ENCODE results near the gene MB. TPM values are rescaled to one million over a fixed set of nuclear protein-coding genes. Genes with fewer than 3 reads are reported as not detected.

Gene MB
- total RNA-seq, 1 experiment from 2014 or later = not detected

DNA sequence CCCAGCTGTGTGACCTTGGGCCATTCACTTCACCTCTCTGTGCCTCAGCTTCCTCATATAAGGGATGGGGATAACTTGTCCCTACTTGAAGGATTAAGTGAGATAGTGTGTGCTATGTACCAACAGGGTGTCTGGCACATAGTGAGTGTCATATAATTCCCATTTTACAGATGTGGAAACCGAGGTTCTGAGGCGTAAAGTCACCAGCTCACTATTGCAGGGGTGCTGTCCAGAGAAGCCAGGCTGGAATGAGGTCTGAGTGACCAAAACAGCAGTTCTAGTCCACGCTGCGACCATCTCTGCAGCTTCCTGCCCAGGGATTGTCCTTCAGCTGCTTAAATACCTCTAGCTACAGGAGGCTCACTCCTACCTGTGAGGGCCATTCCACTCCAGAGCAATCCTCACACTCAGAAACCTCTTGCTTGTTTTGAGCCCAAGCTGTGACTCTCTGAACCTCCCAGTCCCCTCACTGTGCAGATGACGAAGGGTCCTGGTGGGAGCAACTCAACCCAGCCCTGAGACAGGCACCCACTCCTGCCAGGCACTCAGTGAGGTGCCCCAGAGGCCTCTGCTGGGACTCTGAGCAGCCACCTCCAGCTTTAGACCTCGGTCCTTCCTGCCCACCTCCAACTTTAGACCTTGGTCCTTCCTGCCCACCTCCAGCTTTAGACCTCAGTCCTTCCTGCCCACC is 5.8 kb downstream of the MB start:
- H2AFZ ChIP-seq (ENCODE audit: low read length) = no peak overlapping the region
- no peaks in the 10 kb centered on the region for H3K36me3 ChIP-seq (ENCODE audit: insufficient read depth, low read length)
- DNase-seq = no peak
- no peaks in the 10 kb centered on the region for H4K20me1 ChIP-seq (ENCODE audit: insufficient read depth, low read depth, low read length)
- no peaks in the 10 kb centered on the region for H3K27me3 ChIP-seq (ENCODE audit: low read length)
- no peak overlapping the region for H3K4me2 ChIP-seq (ENCODE audit: low read depth, low read length, poor library complexity, severe bottlenecking)
- H3K9me2 ChIP-seq (replicated peaks; ENCODE audit: insufficient read depth, low read length) = no peaks in the 10 kb centered on the region
- H3K79me2 ChIP-seq (ENCODE audit: low read length) = no peaks in the 10 kb centered on the region
- no peaks in the 10 kb centered on the region for H3K4me1 ChIP-seq (ENCODE audit: low read length)
- H3K27ac ChIP-seq (ENCODE audit: low read length) = no peak overlapping the region
- no peak overlapping the region for H3K4me3 ChIP-seq (ENCODE audit: low read length)
- no peaks in the 10 kb centered on the region for H3K9me3 ChIP-seq (ENCODE audit: low read length)
- H3K9ac ChIP-seq (ENCODE audit: low read length) = no peak overlapping the region

DNA sequence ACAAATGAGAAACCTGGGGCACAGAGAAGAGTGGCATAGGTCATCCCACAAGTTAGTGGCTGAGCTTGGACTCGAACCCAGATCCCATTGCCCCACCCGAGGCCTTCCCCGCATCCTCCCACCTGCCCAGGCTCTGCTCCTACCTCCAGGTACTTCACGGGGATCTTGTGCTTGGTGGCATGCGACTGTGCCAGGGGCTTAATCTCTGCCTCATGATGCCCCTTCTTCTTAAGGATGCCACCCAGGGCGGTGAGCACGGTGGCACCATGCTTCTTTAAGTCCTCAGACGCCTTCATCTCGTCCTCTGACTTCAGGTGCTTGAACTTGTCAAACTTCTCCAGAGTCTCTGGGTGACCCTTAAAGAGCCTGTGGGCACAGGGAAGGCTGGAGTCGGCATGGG is 6.4 kb downstream of the MB start:
- H3K36me3 ChIP-seq (ENCODE audit: insufficient read depth, low read length) = no peaks in the 10 kb centered on the region
- H3K4me1 ChIP-seq (ENCODE audit: low read length) = no peaks in the 10 kb centered on the region; the same call in 1 of the 2 replicates

DNA sequence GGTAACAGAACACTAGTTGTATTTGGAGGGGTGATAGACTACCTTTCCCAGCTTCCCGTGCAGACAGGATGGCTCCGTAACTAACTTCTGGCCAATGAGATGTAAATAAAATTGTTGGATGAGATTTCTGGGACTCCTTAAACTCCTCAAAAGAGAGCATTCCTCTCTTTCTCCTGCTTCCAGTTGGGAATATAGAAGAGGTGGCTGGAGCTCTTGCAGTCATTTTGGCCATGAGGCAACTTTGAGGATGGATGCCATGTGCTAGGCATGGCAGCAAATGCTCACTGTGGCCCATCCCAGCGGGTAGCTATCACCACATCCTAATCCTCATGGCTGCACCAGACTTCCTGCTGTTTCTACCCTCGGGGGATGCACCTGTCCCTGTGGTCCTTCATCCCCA is 7.4 kb downstream of the MB start:
- Histone ChIP-seq H2AFZ (ENCODE audit: low read length) (no peak overlapping the region), H3K9me2 (replicated peaks; ENCODE audit: insufficient read depth, low read length) (no peaks in the 10 kb centered on the region), H3K27me3 (ENCODE audit: low read length) (no peaks in the 10 kb centered on the region), H4K20me1 (ENCODE audit: insufficient read depth, low read depth, low read length) (no peaks in the 10 kb centered on the region), H3K9ac (ENCODE audit: low read length) (no peak overlapping the region), H3K79me2 (ENCODE audit: low read length) (no peaks in the 10 kb centered on the region), H3K4me1 (ENCODE audit: low read length) (peaks cover 10% of the 10 kb centered on the region), H3K4me3 (ENCODE audit: low read length) (no peak overlapping the region), H3K4me2 (ENCODE audit: low read depth, low read length, poor library complexity, severe bottlenecking) (no peak overlapping the region), H3K27ac (ENCODE audit: low read length) (no peak overlapping the region), H3K36me3 (ENCODE audit: insufficient read depth, low read length) (no peaks in the 10 kb centered on the region), H3K9me3 (ENCODE audit: low read length) (no peaks in the 10 kb centered on the region)
- no peak for DNase-seq

More for the DNA sequence above, 6.4 kb downstream of the MB start:
- Histone ChIP-seq H3K4me2 (ENCODE audit: low read depth, low read length, poor library complexity, severe bottlenecking) (no peak overlapping the region), H2AFZ (ENCODE audit: low read length) (no peak overlapping the region), H3K27ac (ENCODE audit: low read length) (no peak overlapping the region), H3K79me2 (ENCODE audit: low read length) (no peaks in the 10 kb centered on the region), H3K4me3 (ENCODE audit: low read length) (no peak overlapping the region), H3K9me3 (ENCODE audit: low read length) (no peaks in the 10 kb centered on the region), H3K27me3 (ENCODE audit: low read length) (no peaks in the 10 kb centered on the region), H3K9me2 (replicated peaks; ENCODE audit: insufficient read depth, low read length) (no peaks in the 10 kb centered on the region), H3K9ac (ENCODE audit: low read length) (no peak overlapping the region), H4K20me1 (ENCODE audit: insufficient read depth, low read depth, low read length) (no peaks in the 10 kb centered on the region)
- no peak for DNase-seq

DNA sequence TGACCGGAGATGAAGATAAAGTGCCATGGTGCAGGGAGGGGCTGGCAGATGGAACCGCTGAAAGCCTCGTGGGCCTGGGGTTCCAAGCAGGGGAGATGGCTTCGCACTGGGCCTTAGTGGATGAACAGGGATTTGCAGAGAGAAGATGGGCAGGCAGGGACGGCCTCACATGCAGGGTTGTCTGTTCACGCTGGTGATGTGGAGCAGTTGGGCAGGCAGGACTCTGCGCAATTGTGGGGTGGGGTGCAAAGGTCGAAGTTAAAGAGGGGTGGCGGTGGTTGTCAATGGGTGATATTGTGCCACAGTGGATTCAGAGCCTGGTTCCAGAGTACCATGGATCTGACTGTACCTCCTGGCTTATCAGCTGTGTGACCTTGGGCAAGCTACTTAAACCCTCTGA is 7.9 kb downstream of the MB start:
- Histone ChIP-seq H3K27ac (ENCODE audit: low read length) (no peak overlapping the region), H3K27me3 (ENCODE audit: low read length) (no peaks in the 10 kb centered on the region), H3K9me3 (ENCODE audit: low read length) (no peaks in the 10 kb centered on the region), H3K9me2 (replicated peaks; ENCODE audit: insufficient read depth, low read length) (no peaks in the 10 kb centered on the region), H2AFZ (ENCODE audit: low read length) (no peak overlapping the region), H3K9ac (ENCODE audit: low read length) (no peak overlapping the region), H4K20me1 (ENCODE audit: insufficient read depth, low read depth, low read length) (no peaks in the 10 kb centered on the region), H3K36me3 (ENCODE audit: insufficient read depth, low read length) (no peaks in the 10 kb centered on the region), H3K4me1 (ENCODE audit: low read length) (peaks cover 15% of the 10 kb centered on the region), H3K4me2 (ENCODE audit: low read depth, low read length, poor library complexity, severe bottlenecking) (no peak overlapping the region), H3K79me2 (ENCODE audit: low read length) (no peaks in the 10 kb centered on the region), H3K4me3 (ENCODE audit: low read length) (no peak overlapping the region)
- DNase-seq = no peak

DNA sequence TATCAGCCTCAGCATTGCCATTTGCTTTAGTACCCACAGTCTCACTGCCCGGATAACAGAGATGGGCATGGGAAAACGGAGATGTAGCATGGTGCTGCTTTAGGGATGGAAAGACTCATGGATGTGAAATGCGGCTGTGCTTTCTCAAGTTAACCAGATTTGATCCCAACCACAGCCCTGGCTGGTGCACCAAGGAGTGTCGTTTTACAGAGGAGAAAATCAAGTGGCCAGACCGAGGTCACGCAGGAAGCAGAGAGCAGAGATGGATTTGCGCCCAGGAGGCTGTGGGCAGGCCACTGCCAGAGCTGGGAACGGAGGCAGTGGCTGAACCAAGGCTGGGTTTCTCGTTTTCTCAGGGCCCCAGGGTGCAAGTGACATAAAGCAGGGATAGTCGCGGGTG is 9.0 kb downstream of the MB start:
- Histone ChIP-seq H2AFZ (ENCODE audit: low read length) (no peak overlapping the region), H3K9ac (ENCODE audit: low read length) (no peak overlapping the region), H3K4me1 (ENCODE audit: low read length) (peaks cover 16% of the 10 kb centered on the region), H3K27me3 (ENCODE audit: low read length) (no peaks in the 10 kb centered on the region), H3K79me2 (ENCODE audit: low read length) (no peaks in the 10 kb centered on the region), H3K4me3 (ENCODE audit: low read length) (no peak overlapping the region), H4K20me1 (ENCODE audit: insufficient read depth, low read depth, low read length) (no peaks in the 10 kb centered on the region), H3K9me2 (replicated peaks; ENCODE audit: insufficient read depth, low read length) (no peaks in the 10 kb centered on the region), H3K9me3 (ENCODE audit: low read length) (no peaks in the 10 kb centered on the region), H3K4me2 (ENCODE audit: low read depth, low read length, poor library complexity, severe bottlenecking) (no peak overlapping the region), H3K36me3 (ENCODE audit: insufficient read depth, low read length) (no peaks in the 10 kb centered on the region), H3K27ac (ENCODE audit: low read length) (no peak overlapping the region)
- no peak for DNase-seq

DNA sequence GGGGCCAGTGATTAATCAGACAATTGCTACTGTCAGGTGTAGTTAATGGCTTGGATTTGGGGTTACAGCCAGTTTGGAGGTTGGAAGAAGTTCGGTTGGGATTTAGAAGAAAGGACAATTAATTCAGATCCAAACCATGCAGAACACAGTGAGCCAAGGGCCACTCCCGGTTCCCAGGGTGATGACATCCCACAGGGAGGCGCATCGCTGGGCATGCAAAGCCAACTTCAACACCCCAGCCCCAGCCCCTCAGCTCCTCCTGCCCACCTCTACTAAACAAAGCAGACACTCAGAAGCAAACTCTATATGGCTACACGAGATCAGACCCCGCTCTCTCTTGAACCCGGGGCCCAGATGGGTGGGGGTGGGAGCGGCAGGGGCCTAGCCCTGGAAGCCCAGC is 10.2 kb downstream of the MB start:
- Histone ChIP-seq H3K79me2 (ENCODE audit: low read length) (no peaks in the 10 kb centered on the region), H3K4me3 (ENCODE audit: low read length) (no peak overlapping the region), H4K20me1 (ENCODE audit: insufficient read depth, low read depth, low read length) (no peaks in the 10 kb centered on the region), H3K4me2 (ENCODE audit: low read depth, low read length, poor library complexity, severe bottlenecking) (no peak overlapping the region), H3K9me2 (replicated peaks; ENCODE audit: insufficient read depth, low read length) (no peaks in the 10 kb centered on the region), H3K9ac (ENCODE audit: low read length) (no peak overlapping the region), H3K4me1 (ENCODE audit: low read length) (peaks cover 16% of the 10 kb centered on the region), H3K27ac (ENCODE audit: low read length) (no peak overlapping the region), H3K36me3 (ENCODE audit: insufficient read depth, low read length) (no peaks in the 10 kb centered on the region), H2AFZ (ENCODE audit: low read length) (no peak overlapping the region), H3K27me3 (ENCODE audit: low read length) (no peaks in the 10 kb centered on the region), H3K9me3 (ENCODE audit: low read length) (no peaks in the 10 kb centered on the region)
- no peak for DNase-seq

DNA sequence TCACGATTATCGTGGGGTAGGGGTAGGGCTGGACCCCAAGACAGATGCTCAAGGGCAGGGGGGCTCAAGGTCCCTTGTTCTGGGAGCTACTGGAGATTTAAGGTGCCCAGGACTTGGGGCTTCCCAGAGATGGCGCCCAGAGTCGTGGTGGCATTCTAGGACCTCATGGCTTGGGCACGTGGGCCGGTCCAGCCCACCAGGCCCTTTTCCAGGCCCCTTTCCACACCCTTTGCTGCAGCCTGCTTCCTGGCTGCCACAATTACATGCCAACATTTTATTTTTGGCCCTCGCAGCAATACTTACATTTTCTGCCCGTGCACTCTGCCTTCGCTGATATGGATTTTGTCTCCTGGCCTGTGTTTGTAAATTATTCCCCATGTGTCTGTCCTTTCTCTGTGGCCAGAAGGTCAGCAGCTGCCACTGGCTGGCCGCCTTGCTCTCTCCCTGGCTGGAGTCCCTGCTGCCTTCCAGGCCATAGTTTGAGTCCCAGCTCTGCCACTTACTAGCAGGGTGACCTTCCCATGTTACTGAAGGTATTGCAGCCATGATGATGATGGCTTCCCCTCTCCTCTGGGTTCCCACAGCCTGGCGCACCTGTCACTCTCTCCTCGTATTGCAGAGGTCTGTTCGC is 11.2 kb downstream of the MB start:
- H3K4me2 ChIP-seq (ENCODE audit: low read depth, low read length, poor library complexity, severe bottlenecking) = no peak overlapping the region

DNA sequence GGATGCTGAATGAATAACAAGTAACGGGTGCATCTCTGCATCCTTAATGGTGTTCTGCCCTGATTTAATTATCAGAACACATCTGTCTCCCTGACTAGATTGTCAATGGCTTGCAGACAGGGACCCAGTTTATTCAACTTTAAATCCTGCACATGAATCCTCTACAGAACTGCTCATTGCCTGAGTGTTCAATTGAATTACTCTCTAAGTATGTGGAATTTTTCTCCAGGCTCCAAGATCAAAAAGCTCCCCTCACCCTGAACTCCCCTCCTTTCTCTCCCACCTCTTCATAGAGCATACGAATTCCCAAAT is 11.8 kb downstream of the MB start:
- Histone ChIP-seq H2AFZ (ENCODE audit: low read length) (no peak overlapping the region), H3K9ac (ENCODE audit: low read length) (no peak overlapping the region), H3K4me2 (ENCODE audit: low read depth, low read length, poor library complexity, severe bottlenecking) (no peak overlapping the region)

More for the DNA sequence above, 11.2 kb downstream of the MB start:
- no peak overlapping the region for H2AFZ ChIP-seq (ENCODE audit: low read length)
- no peaks in the 10 kb centered on the region for H3K9me2 ChIP-seq (replicated peaks; ENCODE audit: insufficient read depth, low read length)
- H3K9me3 ChIP-seq (ENCODE audit: low read length) = no peaks in the 10 kb centered on the region
- no peak for DNase-seq
- H3K4me1 ChIP-seq (ENCODE audit: low read length) = peaks cover 16% of the 10 kb centered on the region
- H3K36me3 ChIP-seq (ENCODE audit: insufficient read depth, low read length) = no peaks in the 10 kb centered on the region
- no peaks in the 10 kb centered on the region for H4K20me1 ChIP-seq (ENCODE audit: insufficient read depth, low read depth, low read length)
- H3K27me3 ChIP-seq (ENCODE audit: low read length) = no peaks in the 10 kb centered on the region
- H3K4me3 ChIP-seq (ENCODE audit: low read length) = no peak overlapping the region
- H3K79me2 ChIP-seq (ENCODE audit: low read length) = no peaks in the 10 kb centered on the region
- H3K27ac ChIP-seq (ENCODE audit: low read length) = no peak overlapping the region
- H3K9ac ChIP-seq (ENCODE audit: low read length) = no peak overlapping the region

More for the DNA sequence above, 11.8 kb downstream of the MB start:
- no peaks in the 10 kb centered on the region for H3K9me2 ChIP-seq (replicated peaks; ENCODE audit: insufficient read depth, low read length)
- DNase-seq = no peak
- no peaks in the 10 kb centered on the region for H4K20me1 ChIP-seq (ENCODE audit: insufficient read depth, low read depth, low read length)
- H3K27ac ChIP-seq (ENCODE audit: low read length) = no peak overlapping the region
- H3K79me2 ChIP-seq (ENCODE audit: low read length) = no peaks in the 10 kb centered on the region
- no peaks in the 10 kb centered on the region for H3K9me3 ChIP-seq (ENCODE audit: low read length)
- H3K4me1 ChIP-seq (ENCODE audit: low read length) = peaks cover 16% of the 10 kb centered on the region
- no peaks in the 10 kb centered on the region for H3K36me3 ChIP-seq (ENCODE audit: insufficient read depth, low read length)
- no peak overlapping the region for H3K4me3 ChIP-seq (ENCODE audit: low read length)
- H3K27me3 ChIP-seq (ENCODE audit: low read length) = no peaks in the 10 kb centered on the region
